Thyroid gland (tissue), 4 donors: ENCODE measurements around the gene RBMS1. TPM values are rescaled to one million over a fixed set of nuclear protein-coding genes. Genes with fewer than 3 reads are reported as not detected.
A peak's percentile ranks its signal among the peaks of the same experiment; 100 is the strongest.

Experiments used
- DNase-seq, 2 donors: peaks; one replicate each; pipeline ENCODE4 v3.0.0-alpha.2; 2019
- H3K27ac ChIP-seq, 3 donors: fragments of 200-600 bp; sonication (generic); 1 replicate in 2 of 3; 2 replicates in 1 of 3; pipeline ENCODE4 v1.5.1; 2016 to 2019; ENCODE audit warnings: mild to moderate bottlenecking in 1 of 3, moderate library complexity in 1 of 3
- H3K27me3 ChIP-seq: fragments of 200-600 bp; sonication (generic); one replicate; pipeline ENCODE4 v1.5.1; 2019
- H3K36me3 ChIP-seq, 2 donors: fragments of 200-600 bp; sonication (generic); one replicate each; pipeline ENCODE4 v1.5.1; 2016 to 2019
- H3K4me1 ChIP-seq, 2 donors: fragments of 200-600 bp; sonication (generic); one replicate each; pipeline ENCODE4 v1.5.1; 2017 to 2019
- H3K4me3 ChIP-seq, 3 donors: fragments of 200-600 bp; sonication (generic); replicated peaks in 1 of 3; 1 replicate in 2 of 3; 2 replicates in 1 of 3; pipeline ENCODE4 v1.5.1; 2016; ENCODE audit warnings: mild to moderate bottlenecking in 1 of 3
- H3K9me3 ChIP-seq: fragments of 200-600 bp; sonication (generic); one replicate; pipeline ENCODE4 v1.5.1; 2017
- CTCF ChIP-seq, 6 experiments: fragments of 200-600 bp in 3 of 6; fragments of 450-650 bp in 3 of 6; sonication (generic) in 3 of 6; IDR thresholded peaks; one replicate each; pipeline ENCODE4 v1.5.1; 2016 to 2019; ENCODE audit warnings: antibody characterized with exemption in 6 of 6, mild to moderate bottlenecking in 2 of 6, inconsistent platforms in 1 of 6, moderate library complexity in 1 of 6
- POLR2A ChIP-seq, 2 donors: fragments of 450-650 bp; IDR thresholded peaks; one replicate each; pipeline ENCODE4 v1.6.1; 2017; ENCODE audit warnings: antibody characterized with exemption in 2 of 2, mild to moderate bottlenecking in 2 of 2, moderate library complexity in 1 of 2
- WGBS, 2 donors: methylation state at CpG; one replicate each; pipeline ENCODE4 v1.1.5; 2017; 5-methylcytosine and 5-hydroxymethylcytosine counted together
- intact Hi-C: fragments of 100-400 bp; cut with DNase I; formaldehyde crosslinking; loops from one replicate; pipeline ENCODE4 v1.15.1; 2023
- total RNA-seq, 4 donors: library from RNA; depleted of rRNA; stranded (reverse); fragments of >200 nt; gene quantifications; one replicate each; pipeline ENCODE4 v1.2.3, GENCODE V29; 2016

The RBMS1 gene
- total RNA-seq, 4 donors from 2014 or later, result 50.9 to 80.1 (median 69.0) TPM

- TF ChIP-seq POLR2A (IDR thresholded peaks at IDR 0.05) (no peak), CTCF (IDR thresholded peaks at IDR 0.05) (no peak)
- Histone ChIP-seq H3K27me3 (no peaks in the 10 kb centered on the region), H3K27ac (no peak overlapping the region), H3K4me3 (no peak overlapping the region), H3K9me3 (no peaks in the 10 kb centered on the region), H3K4me1 (peaks cover 1 to 16% of the 10 kb centered on the region in 2 donors), H3K36me3 (peaks cover 0 to 7% of the 10 kb centered on the region in 2 donors)
- no peak for DNase-seq
- WGBS, 2 donors, result 74% methylated on average over 7 of the region's 7 CpGs
- intact Hi-C loops, result no loop called here
Measured at GRCh38 chr2:160295519-160296207, 197.9 kb downstream of the RBMS1 start.

- H3K4me1 ChIP-seq, result peaks cover 6 to 23% of the 10 kb centered on the region in 2 donors
- no peak for DNase-seq
- intact Hi-C loops, result no loop called here
- H3K9me3 ChIP-seq, result no peaks in the 10 kb centered on the region
- H3K27ac ChIP-seq, result no peak overlapping the region
- H3K27me3 ChIP-seq, result no peaks in the 10 kb centered on the region
- H3K4me3 ChIP-seq, result no peak overlapping the region
- H3K36me3 ChIP-seq, result peaks cover 0 to 7% of the 10 kb centered on the region in 2 donors
- TF ChIP-seq POLR2A (IDR thresholded peaks at IDR 0.05) (no peak), CTCF (IDR thresholded peaks at IDR 0.05) (no peak)
Measured at GRCh38 chr2:160294889-160295288, 198.7 kb downstream of the RBMS1 start.

GRCh38 chr2:160294339-160294803 lies 199.2 kb downstream of the RBMS1 start:
- intact Hi-C loops, result no loop called here
- Histone ChIP-seq H3K27ac (no peak overlapping the region), H3K27me3 (no peaks in the 10 kb centered on the region), H3K4me3 (no peak overlapping the region), H3K9me3 (no peaks in the 10 kb centered on the region), H3K4me1 (peaks cover 6 to 28% of the 10 kb centered on the region in 2 donors), H3K36me3 (peaks cover 0 to 5% of the 10 kb centered on the region in 2 donors)
- TF ChIP-seq POLR2A (IDR thresholded peaks at IDR 0.05), result no peak
- no peak for TF ChIP-seq CTCF (IDR thresholded peaks at IDR 0.05)
- peak; percentile 20 to 23 for DNase-seq
- 73 to 74% methylated on average over 5 of the region's 5 CpGs for WGBS, 2 donors

DNA sequence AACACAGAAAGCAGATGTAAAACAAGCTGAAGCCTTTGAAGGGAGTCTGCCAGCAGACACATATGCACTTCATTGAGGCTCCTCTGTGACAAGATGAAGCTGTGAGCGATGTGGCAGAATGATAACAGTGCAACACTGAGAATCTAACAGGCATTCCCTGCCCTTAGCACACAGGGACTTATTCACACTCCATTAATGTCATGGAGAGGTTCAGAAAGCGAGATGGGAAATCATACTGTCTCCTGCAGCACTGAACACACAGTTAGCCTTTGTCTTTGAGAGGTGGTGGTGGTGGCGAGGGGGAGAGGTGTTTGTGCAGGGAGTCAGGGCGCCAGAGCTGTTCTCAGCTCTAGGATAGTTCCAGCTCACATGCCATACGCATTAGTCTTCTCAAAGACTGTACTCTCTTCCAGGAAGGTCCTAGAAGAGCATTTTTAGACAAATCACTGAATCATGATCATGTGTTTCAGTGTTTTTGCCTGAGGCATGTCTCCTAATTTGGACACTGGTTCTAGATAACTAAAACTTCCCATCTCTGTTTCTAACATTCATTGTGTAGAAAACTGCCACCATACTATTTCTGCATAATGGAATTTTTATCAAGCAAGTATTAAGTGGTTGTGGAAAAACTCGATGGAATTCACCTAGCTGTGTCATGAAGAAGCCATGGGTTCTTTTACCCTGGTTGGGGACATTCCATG lies 200.1 kb downstream of the RBMS1 start:
- intact Hi-C loops, result no loop called here
- Histone ChIP-seq H3K36me3 (peaks cover 0 to under 1% of the 10 kb centered on the region in 2 donors), H3K4me3 (no peak overlapping the region), H3K4me1 (peaks cover 8 to 35% of the 10 kb centered on the region in 2 donors), H3K9me3 (no peaks in the 10 kb centered on the region), H3K27me3 (no peaks in the 10 kb centered on the region), H3K27ac (no peak overlapping the region)
- TF ChIP-seq POLR2A (IDR thresholded peaks at IDR 0.05) (no peak), CTCF (IDR thresholded peaks at IDR 0.05) (no peak)
- WGBS, 2 donors, result 91 to 98% methylated on average over 6 of the region's 6 CpGs
- no peak for DNase-seq

DNA sequence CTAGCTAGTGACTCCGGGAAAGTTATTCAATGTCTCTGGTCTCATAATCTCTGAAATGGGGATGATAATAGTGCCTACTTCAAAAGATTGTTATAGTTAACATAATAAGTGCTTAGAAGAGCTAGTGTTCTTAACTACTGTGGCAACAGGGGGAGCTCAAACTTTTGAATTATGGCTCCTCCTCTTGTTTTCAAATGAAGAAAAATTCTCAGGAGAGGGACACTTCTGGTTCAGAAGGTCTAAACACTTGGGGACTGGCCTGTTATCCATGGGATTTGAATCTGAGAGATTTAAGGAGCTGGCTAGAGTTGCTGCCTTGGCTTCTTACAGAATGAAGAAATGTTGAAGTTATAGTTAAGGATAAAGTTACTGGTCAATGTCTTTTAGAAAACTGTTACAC lies 201.4 kb downstream of the RBMS1 start:
- Histone ChIP-seq H3K4me3 (no peak overlapping the region), H3K27me3 (no peaks in the 10 kb centered on the region), H3K27ac (no peak overlapping the region), H3K9me3 (no peaks in the 10 kb centered on the region), H3K4me1 (peaks cover 12 to 41% of the 10 kb centered on the region in 2 donors), H3K36me3 (no peaks in the 10 kb centered on the region)
- no peak for TF ChIP-seq CTCF (IDR thresholded peaks at IDR 0.05)
- no peak for TF ChIP-seq POLR2A (IDR thresholded peaks at IDR 0.05)
- WGBS, 2 donors, result 87 to 91% methylated on average over 1 of the region's 1 CpG
- intact Hi-C loops, result no loop called here
- DNase-seq, result no peak
